Stimulated activated CD8-positive, alpha-beta memory T cell treated with anti-CD3 and anti-CD28 coated beads, Interleukin-7, amount 100 ng/mL, for 1 hour (primary cell): ENCODE results near the gene FRMD8.

ENCODE experiments used
- DNase-seq, 2 donors: peaks; one replicate each; pipeline ENCODE4 v3.0.0-alpha.2; 2020; ENCODE audit warnings: low read depth in 2 of 2

Gene FRMD8

GRCh38 chr11:65375012-65375411 lies 11.4 kb upstream of the FRMD8 start:
- no peak for DNase-seq

GRCh38 chr11:65376138-65376713 lies 10.2 kb upstream of the FRMD8 start:
- no peak for DNase-seq

- DNase-seq, result no peak
These were observed 9.4 kb upstream of the FRMD8 start for GRCh38 chr11:65377036-65377435.

- DNase-seq, result no peak
These were observed 8.7 kb upstream of the FRMD8 start for GRCh38 chr11:65377777-65378176.

- DNase-seq, result no peak
These were observed 8.1 kb upstream of the FRMD8 start for GRCh38 chr11:65378208-65378927.

- DNase-seq, result no peak
These were observed 7.4 kb upstream of the FRMD8 start for GRCh38 chr11:65378928-65379638.

- DNase-seq, result no peak
These were observed 6.6 kb upstream of the FRMD8 start for GRCh38 chr11:65379698-65380459.

- DNase-seq, result no peak
These were observed 5.8 kb upstream of the FRMD8 start for GRCh38 chr11:65380460-65381119.

- DNase-seq, result no peak
These were observed 4.8 kb upstream of the FRMD8 start for GRCh38 chr11:65381716-65382032.

- DNase-seq, result peak; percentile 78 to 81
These were observed 4.2 kb upstream of the FRMD8 start, which contains the start of gene SLC25A45 for GRCh38 chr11:65382033-65382803. SLC25A45 (minus strand) TSS chr11:65382646; CDS start chr11:65381951, 695 bp downstream.

- no peak for DNase-seq
These were observed 3.6 kb upstream of the FRMD8 start for GRCh38 chr11:65382804-65383368.

- DNase-seq, result no peak
These were observed 2.7 kb upstream of the FRMD8 start for GRCh38 chr11:65383778-65384177.

- DNase-seq, result no peak
These were observed 2.0 kb upstream of the FRMD8 start for GRCh38 chr11:65384301-65384889.

- DNase-seq, result no peak
These were observed 2.3 kb downstream of the FRMD8 start for GRCh38 chr11:65388731-65389130.

- no peak for DNase-seq
These were observed 3.0 kb downstream of the FRMD8 start for GRCh38 chr11:65389294-65389980.

GRCh38 chr11:65390099-65390941 lies 3.9 kb downstream of the FRMD8 start:
- DNase-seq, result no peak

- no peak for DNase-seq
These were observed 4.6 kb downstream of the FRMD8 start for GRCh38 chr11:65390996-65391395.

GRCh38 chr11:65392186-65392829 lies 5.9 kb downstream of the FRMD8 start:
- no peak for DNase-seq
